Hepatocyte (in vitro differentiated cells): ENCODE measurements around the gene CCT6B.

ENCODE experiments used
- EZH2 ChIP-seq: fragments of 200-600 bp; sonication (generic); IDR thresholded peaks from 2 replicates; pipeline ENCODE4 v1.6.1; 2016; ENCODE audit warnings: antibody characterized with exemption, mild to moderate bottlenecking, borderline replicate concordance
- TF ChIP-seq, protein P1 (sequence below): fragments of 200-600 bp; sonication (generic); IDR thresholded peaks from 2 replicates; pipeline ENCODE4 v1.5.1; 2016; ENCODE audit warnings: antibody characterized with exemption, mild to moderate bottlenecking; ENCODE audit not compliant: poor library complexity

DNA sequence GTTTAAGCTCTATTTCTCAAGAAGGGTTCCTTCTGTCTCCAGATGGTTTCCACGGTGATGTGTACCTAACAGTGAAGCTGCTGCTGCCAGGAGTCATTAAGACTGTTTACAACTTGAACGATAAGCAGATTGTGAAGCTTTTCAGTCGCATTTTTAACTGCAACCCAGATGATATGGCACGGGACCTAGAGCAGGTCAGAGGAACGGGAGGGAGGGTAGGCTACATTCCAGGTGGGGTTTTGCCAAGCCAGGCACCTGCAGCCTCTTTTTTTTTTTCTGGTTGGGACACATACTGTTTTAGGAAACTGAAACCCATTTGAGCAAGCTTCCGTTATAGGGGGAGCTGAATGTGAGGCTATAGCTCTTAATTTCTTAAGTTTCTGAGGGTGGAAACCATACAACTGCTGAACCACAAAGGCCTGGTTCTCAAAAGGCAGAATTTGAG is 29.7 kb upstream of the CCT6B start:
- TF ChIP-seq, protein P1, sequence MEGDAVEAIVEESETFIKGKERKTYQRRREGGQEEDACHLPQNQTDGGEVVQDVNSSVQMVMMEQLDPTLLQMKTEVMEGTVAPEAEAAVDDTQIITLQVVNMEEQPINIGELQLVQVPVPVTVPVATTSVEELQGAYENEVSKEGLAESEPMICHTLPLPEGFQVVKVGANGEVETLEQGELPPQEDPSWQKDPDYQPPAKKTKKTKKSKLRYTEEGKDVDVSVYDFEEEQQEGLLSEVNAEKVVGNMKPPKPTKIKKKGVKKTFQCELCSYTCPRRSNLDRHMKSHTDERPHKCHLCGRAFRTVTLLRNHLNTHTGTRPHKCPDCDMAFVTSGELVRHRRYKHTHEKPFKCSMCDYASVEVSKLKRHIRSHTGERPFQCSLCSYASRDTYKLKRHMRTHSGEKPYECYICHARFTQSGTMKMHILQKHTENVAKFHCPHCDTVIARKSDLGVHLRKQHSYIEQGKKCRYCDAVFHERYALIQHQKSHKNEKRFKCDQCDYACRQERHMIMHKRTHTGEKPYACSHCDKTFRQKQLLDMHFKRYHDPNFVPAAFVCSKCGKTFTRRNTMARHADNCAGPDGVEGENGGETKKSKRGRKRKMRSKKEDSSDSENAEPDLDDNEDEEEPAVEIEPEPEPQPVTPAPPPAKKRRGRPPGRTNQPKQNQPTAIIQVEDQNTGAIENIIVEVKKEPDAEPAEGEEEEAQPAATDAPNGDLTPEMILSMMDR, result no peak
- no peak for TF ChIP-seq EZH2
